HG03432 (cell line): Measurements from ENCODE around the gene LARGE2.
"Not testable (repeated sequence)": the region's sequence is repeated elsewhere in the genome, so short reads cannot be mapped to it uniquely, and the experiment has no call there.

Source experiments
- ATAC-seq: cut with Tn5 transposase; IDR thresholded peaks from one replicate; pipeline ENCODE4 v1.9.1; 2021; ENCODE audit warnings: mild to moderate bottlenecking, moderate library complexity; ENCODE audit not compliant: unreplicated experiment

Gene LARGE2

DNA sequence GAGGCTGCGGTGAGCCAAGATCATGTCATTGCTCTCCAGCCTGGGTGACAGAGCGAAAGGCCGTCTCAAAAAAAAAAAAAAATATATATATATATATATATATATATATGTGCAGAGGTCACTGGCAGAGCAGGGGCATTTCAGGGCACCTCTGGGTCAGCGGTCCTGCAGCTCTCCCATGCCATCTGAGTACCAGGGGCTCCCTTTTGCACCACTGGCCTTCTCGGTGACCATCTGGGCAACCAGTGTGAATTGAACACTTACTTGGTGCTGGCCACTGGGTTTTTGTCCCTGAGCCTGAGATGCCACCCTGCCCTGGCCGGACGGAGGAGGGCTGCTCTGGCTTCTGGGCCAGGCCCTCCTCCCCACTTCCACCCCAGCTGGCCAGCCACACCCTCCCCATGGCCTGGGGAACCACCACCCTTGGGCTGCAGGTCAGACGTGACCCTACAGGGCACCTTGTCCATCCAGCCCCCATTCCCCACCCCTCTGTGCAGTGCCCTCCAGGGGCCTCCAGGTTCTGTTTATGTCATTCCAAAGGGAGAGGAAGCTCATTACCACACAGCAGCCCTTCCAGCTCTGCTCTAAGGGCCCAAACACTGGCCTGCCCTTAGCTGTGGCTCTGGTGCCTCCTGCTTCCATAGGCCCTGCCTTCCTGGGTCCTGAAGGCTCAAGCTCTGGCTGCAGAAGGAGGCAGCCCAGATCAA, 26.8 kb upstream of the LARGE2 start:
- no peak for ATAC-seq

DNA sequence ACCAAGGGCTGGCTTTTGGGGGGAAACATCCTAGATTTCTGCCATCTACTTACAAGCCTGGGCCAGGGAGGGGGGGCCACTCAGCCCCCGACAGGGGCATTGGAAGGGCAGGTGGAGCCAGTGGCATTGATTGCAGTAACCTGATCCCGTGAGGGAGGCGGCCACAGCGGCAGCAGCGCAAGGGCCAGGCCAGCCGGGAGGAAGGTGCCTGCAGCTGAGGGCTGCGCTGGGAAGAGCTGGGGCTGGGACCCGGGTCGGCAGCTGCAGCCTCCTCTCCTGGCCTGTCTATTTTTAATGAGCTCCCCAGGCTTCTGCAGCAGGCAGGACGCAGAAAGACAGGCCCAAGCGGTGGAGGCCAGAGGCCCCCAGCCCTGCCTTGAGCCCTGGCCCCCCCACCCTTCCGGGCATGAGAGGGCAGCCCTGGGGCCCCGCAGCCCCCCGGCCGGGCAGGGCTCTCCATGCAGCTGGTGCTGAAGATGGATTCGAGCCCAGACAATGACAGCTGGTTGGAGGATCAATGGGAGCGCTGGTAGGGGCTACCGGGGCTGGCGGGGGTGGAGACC, 26.0 kb upstream of the LARGE2 start:
- no peak for ATAC-seq

DNA sequence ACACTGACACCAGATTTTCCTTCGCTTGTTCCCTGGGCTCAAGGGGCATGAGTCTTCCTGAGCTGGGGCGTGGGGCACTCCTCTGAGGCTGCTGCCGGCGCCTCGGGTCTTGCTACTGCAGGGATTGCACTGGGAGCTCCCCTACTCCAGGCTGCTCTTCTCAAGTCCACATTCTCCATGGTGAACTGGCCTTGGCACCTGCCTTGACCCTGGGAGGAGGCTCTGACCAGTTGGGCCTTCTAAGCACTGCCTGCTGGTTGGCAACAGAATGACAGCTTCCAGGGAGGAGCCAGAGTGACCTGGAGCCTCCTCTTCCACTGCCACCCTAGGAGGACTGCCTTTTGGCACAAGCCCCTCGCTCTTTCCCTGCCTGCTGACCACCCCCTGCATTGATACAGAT, 24.9 kb upstream of the LARGE2 start:
- ATAC-seq = no peak

DNA sequence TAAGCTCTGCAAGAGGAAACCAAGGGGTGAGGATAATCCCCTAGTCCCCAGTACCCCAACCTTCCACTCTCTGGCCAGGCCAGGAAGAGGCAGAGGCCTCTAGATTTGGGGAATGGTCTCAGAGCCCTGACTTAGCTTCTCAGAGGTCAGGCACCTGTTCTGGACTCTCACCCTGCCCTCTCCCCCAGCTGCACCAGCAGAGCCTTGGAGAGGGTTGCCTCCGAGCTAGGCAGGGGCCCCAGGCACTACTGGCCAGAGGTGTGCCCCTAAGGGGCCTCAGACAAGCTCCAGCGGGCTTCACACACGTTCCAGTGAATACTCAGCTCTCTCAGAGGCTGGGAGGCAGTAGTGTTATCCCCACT, 23.4 kb upstream of the LARGE2 start:
- ATAC-seq = no peak

DNA sequence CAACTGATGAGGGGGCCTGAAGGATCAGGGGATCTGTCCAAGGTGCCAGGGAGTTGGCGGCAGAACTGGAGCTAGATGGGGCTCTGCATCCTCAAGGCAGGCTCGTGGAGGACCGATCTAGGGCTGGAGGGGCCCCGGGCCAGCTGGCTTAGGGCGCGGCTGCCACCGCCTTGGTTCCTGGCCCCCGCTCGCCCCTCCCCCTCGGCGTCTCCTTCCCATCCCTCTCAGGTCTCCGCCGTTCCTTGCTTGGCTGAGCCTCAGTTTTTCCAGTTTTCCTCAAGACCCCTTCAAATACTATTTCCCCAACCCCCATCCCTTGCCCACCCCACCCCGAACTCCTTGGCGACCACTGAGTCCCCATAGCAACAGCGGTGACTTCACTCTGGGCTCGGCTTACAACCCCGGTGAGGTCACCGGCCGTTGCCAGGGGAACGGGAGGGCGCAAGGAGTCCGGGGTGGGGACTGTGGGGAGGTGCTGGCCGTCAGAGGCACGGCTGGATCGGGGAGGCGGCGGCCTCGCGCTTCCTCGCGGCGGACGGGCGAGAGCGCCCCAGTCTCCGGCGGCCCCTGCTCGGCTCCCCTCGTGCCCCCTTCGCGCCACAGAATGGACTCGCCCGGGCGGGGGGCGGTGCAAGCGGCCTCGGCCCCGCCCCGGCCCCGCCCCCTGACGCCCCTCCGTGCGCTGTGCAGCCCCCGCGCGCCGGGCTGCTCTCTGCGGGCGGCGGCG, 22.8 kb upstream of the LARGE2 start:
- peak; percentile 68 for ATAC-seq

DNA sequence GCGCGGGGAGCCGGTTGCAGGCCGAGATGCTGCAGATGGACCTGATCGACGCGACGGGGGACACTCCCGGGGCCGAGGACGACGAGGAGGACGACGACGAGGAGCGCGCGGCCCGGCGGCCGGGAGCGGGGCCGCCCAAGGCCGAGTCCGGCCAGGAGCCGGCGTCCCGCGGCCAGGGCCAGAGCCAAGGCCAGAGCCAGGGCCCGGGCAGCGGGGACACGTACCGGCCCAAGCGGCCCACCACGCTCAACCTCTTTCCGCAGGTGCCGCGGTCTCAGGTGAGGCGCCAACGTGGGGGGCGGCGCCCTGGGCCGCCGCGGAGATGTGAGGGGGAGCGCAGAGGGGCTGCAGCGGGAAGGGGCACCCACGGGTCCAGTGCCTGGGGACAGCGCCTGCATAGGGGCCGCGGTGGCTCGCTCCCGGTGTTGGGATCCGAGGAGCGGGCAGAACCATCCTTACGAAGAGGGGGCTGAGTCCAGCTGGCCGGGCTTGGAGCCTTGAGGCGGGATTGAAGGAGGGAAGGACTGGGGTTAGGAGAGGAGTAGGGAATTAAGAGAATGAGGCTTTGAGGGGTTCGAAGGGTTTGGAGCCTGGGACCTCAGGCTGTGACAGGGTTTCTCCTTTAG, 22.2 kb upstream of the LARGE2 start:
- not testable (repeated sequence) for ATAC-seq

DNA sequence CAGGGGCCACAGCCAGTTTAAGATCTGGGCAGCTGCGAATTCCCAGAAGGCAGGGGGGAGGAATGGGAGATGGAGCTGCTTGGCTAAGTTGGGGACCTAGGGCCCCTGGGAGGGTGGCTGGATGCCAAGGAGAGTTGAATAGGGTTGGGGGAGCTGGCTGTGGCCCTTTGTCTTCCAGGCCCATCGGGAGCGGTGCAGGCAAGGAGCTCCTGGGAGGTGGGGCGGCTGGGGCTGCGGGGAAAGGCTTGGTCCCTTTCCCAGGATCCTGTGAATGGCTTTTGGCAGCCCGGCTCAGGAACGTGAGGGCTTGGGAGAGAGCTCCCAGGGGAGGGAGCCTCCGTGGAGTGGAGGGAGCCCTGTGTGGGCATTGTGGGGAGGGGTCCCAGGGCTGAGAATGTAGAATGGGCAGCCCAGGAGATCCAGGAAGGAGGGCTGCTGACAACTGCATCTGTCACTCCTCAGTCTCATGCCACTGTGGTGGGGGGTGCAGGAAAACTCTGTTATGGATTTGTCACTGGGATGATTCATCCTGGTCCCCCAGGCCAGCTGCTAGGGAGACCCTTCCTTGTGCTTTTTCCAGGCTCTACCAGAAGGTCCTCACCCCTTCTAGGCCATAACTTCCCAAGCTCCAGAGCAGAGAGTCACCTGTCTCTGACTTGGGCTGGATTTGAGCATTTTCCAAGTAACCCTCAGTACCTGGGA, 21.4 kb upstream of the LARGE2 start:
- no peak for ATAC-seq

DNA sequence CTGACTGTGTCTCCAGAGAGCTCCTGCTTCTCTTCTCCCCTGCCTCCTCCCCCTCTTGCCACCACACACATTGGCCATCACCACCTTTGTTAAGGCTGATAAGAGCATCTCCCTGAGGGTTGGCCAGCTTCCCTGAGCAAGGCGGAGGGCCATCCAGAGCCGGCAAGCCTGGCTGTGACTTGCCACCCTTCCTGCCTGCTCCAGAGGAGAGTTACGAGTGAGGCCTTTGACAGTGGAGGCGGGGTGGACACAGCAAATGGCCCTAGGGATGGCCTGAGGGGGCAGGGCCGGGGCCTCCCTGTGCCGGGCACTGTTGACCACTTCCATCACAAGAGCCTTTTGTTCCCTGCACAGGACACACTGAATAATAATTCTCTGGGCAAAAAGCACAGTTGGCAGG, 20.8 kb upstream of the LARGE2 start:
- ATAC-seq = no peak

DNA sequence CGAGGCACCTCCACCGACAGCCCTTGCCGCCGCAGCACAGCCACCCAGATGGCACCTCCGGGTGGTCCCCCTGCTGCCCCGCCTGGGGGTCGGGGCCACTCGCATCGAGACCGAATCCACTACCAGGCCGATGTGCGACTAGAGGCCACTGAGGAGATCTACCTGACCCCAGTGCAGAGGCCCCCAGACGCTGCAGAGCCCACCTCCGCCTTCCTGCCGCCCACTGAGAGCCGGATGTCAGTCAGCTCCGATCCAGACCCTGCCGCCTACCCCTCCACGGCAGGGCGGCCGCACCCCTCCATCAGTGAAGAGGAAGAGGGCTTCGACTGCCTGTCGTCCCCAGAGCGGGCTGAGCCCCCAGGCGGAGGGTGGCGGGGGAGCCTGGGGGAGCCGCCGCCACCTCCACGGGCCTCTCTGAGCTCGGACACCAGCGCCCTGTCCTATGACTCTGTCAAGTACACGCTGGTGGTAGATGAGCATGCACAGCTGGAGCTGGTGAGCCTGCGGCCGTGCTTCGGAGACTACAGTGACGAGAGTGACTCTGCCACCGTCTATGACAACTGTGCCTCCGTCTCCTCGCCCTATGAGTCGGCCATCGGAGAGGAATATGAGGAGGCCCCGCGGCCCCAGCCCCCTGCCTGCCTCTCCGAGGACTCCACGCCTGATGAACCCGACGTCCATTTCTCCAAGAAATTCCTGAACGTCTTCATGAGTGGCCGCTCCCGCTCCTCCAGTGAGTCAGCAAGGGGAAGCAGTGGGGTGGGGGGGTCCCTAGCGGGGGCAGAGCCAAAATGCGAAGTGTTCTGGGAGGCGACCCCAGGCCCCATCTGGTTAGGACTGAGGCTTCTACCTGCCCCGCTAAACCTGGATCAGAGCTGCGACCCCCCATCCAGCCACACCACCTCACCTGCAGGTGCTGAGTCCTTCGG, 19.7 kb upstream of the LARGE2 start:
- no peak for ATAC-seq

DNA sequence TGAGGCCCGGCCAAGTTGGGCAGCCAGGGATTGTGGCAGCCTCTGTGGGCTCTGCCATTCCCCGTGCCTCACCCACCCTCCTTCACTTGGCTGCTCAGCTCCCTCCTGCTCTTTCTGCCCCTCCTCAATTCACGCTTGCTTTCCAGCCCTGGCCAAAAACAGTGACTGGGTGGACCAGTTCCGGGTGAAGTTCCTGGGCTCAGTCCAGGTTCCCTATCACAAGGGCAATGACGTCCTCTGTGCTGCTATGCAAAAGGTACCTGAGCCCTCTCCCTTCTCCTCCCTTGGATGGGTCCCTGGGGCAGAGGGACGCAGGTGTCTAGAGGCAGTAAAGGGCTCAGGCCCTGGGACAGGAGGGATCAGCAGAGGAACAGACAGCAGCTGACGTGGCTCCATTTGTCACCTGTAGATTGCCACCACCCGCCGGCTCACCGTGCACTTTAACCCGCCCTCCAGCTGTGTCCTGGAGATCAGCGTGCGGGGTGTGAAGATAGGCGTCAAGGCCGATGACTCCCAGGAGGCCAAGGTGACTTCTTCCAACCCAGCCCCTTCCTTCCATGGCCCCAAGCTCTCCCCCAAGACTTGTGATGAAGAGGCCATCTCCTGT, 18.0 kb upstream of the LARGE2 start:
- ATAC-seq = no peak

DNA sequence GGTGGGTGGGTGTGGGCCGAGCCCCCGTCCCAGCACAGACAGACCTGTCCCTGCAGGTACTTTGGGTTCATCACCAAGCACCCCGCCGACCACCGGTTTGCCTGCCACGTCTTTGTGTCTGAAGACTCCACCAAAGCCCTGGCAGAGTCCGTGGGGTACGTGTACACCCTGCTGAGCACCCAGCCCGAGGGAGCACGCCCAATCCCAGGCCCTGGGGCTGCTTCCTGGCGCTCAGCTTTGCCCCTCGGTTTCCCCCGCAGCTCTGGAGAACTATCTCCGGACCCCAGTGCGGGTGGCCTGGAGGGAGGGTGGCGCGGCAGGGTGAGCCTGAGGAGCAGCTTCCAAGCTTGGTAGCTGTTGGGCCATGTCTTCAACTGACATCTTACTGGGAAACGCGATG, 17.4 kb upstream of the LARGE2 start:
- ATAC-seq = no peak

DNA sequence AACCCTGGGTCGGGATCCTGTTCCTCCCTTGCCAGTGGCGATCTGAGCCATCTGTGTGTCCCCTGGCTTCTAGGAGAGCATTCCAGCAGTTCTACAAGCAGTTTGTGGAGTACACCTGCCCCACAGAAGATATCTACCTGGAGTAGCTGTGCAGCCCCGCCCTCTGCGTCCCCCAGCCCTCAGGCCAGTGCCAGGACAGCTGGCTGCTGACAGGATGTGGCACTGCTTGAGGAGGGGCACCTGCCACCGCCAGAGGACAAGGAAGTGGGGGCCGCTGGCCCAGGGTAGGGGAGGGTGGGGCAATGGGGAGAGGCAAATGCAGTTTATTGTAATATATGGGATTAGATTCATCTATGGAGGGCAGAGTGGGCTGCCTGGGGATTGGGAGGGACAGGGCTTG, 16.9 kb upstream of the LARGE2 start:
- ATAC-seq = not testable (repeated sequence)

DNA sequence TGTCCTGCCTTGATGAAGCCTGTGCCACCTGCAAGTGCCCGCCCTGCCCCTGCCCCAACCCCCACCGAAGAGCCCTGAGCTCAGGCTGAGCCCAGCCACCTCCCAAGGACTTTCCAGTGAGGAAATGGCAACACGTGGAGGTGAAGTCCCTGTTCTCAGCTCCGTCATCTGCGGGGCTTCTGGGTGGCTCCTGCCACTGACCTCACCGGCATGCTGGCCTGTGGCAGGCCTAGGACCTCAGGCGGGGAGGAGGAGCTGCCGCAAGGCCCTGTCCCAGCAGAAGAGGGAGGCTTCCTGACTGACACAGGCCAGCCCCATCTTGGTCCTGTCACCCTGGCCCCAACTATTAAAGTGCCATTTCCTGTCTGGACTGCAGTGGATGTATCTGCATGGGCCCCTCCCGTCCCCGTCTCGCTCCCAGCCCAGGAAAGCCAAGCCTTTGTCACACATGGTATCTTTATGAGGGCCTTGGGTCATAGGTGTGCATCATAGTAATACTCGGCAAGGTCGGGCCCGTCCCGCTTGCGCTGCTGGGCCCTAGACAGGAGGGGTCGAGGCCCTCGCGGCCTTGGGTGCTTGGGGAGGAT, 16.3 kb upstream of the LARGE2 start:
- ATAC-seq = no peak

DNA sequence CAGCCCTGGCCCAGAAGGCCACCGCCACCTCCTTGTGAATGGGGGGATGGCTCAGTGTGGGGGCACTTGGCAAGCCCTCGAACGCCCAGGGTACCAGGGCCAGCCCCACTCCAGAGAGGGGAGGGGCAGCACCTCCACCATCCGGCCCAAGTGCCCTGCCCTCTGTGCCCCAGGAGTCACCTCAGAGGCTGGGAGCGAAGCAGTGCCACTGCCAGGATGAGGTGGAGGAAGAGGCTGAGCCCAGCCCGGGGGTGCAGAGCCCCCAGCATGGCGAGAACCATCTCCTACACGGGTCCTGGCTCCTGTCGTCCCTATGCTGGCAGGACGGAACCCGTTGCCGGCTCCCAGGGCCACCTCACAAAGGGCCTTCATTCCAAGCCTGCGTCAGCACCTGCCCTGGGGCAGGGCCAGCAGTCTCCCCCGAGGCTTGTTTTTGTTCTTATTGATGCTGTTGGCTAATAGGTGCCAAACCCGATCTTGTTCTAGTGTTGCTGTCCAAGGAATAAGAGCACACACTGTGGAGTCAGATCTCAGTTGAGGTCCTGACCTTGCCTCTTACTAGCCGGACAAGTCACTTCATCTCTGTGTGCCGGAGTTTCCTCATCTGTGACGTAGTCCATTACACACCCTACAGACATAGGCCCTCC, 15.4 kb upstream of the LARGE2 start, which contains the start of gene FREY1:
Gene FREY1, minus strand, starts transcription at position 307 of the 647 bp plus-strand sequence. Its CDS starts 26 bp downstream, at position 281.
- ATAC-seq = no peak

DNA sequence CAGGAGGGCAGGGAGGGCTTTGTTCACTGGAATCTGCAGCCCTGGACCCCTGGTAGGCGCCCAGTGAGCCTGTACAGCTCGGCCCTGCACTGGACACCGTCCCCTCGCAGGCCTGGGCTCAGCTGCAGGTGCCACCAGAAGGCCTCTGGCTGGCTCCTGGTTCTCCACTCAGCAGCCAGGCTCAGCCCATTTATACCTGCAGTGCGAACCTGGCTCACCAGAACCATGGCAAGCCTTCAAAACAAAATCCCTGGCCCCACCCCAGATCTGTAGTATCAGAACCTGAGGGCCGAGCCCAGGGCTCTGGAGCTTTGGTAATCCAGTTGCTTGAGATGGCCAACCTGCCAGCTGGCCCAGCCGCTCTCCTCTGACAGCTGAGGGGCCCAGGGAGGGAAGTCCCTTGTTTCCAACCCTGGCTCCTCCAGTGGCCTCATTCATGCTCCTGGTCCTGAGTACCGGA, 14.5 kb upstream of the LARGE2 start:
- no peak for ATAC-seq

DNA sequence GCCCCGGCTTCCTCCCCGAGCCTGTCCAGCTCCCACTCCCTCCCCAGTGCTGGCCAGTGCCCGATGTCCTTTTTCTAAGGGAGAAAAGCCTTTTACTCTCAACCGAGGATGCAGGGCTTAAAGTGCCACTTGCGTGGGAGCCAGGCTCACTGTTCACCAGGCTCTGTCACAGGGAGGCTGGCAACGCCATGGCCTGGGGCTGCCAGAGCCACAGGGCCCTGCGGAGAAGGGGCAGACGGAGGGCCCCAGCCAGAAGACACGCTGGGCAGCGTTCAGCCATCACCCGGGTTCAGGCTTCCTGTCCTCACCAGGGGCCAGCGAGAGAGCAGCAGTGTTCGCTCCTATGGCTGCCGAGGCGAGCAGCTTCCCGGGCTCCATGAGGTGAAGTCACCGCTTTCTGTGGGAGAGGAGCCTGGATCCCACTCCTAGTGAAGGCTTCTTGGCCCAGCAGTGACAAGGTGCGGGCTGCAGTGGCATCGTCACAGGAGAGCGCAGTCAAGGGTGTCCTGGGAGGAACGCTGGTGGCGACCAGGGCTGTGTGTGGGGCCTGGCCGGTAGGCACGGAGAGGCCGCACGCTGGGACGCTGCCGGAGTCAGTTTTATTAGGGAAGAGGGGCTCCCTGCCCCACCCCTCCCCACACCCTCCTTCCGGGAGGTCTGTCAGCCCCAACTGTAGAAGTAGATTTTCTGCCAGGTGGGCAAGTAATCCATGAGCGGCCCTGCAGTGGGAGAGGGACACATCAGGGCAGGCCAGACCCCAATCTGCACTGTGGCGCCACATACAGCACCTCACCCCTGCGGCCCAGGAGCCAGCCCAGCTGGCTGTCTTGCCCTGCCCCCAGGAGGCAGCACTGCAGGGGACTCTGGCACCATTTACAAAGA, 12.6 kb upstream of the LARGE2 start:
- no peak for ATAC-seq

DNA sequence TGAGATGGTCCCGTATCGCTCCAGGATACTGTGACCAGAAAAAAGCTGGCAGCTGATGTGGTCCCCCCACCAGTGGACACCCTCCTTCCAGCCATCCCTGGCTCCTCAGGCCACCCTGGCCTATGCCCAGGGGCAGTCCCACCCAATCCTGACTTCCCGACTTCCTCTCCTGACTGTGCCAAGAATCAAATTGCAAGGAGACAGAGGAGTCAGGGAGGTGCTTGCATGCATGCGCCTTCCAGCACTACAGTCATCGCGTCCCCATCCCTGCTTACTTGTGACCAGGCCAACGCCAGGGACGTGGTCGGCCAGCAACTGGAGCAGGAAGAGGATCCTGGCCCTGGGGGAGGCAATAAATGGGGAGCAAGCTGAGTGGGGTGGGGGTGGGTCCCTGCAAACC, 11.8 kb upstream of the LARGE2 start:
- no peak for ATAC-seq

DNA sequence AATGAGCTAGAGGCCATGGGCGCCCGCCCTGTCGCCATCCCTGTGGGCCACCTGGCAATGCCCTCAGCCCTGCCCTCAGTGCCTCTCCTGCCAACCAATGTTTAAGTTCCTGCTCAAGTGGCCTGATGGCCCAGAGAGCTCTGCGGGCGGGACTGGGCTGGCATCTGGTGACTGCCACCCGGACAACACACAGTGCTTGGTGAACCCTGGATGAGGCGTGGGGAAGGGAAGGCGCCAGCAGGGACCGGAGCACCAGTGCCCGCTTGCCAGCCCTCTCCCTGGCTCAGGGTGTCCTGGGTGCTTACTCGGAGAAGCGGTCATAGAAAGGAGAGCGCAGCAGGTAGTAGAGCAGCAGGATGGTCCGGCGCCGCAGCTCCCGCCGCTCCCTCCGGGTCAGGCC, 8.9 kb upstream of the LARGE2 start:
- ATAC-seq = no peak
